Heart right ventricle (tissue), 16 donors: ENCODE data around the gene KIAA0753. TPM values are rescaled to one million over a fixed set of nuclear protein-coding genes. Genes with fewer than 3 reads are reported as not detected.

Experiments used
- ATAC-seq, 8 donors: fragments of 200-7000 bp; cut with Tn5 transposase; one replicate each; pipeline ENCODE4 v1.9.1; 2020; ENCODE audit warnings: mild to moderate bottlenecking in 8 of 8, moderate library complexity in 8 of 8, moderate number of reproducible peaks in 1 of 8
- DNase-seq, 2 donors: peaks; one replicate each; pipeline ENCODE4 v3.0.0-alpha.2; 2020
- H3K27ac ChIP-seq, 10 donors: fragments of 200-600 bp; sonication (generic) in 2 of 10; one replicate each; pipeline versions ENCODE4 v1.5.0 to v1.8.0; 2020 to 2022; ENCODE audit warnings: mild to moderate bottlenecking in 3 of 10
- H3K27me3 ChIP-seq, 7 donors: fragments of 200-600 bp; one replicate each; pipeline ENCODE4 v1.8.0; 2021 to 2022; ENCODE audit warnings: mild to moderate bottlenecking in 2 of 7
- H3K36me3 ChIP-seq, 9 donors: fragments of 200-600 bp; sonication (generic) in 1 of 9; one replicate each; pipeline versions ENCODE4 v1.5.0 to v1.8.0; 2020 to 2022; ENCODE audit warnings: mild to moderate bottlenecking in 2 of 9
- H3K4me1 ChIP-seq, 9 donors: fragments of 200-600 bp; sonication (generic) in 1 of 9; one replicate each; pipeline versions ENCODE4 v1.5.0 to v1.8.0; 2020 to 2022; ENCODE audit warnings: mild to moderate bottlenecking in 4 of 9
- H3K4me3 ChIP-seq, 10 donors: fragments of 200-600 bp; sonication (generic) in 2 of 10; one replicate each; pipeline versions ENCODE4 v1.5.0 to v1.8.0; 2020 to 2022; ENCODE audit warnings: mild to moderate bottlenecking in 7 of 10, moderate library complexity in 2 of 10
- H3K9me3 ChIP-seq, 11 donors: fragments of 200-600 bp in 10 of 11; sonication (generic) in 2 of 11; one replicate each; pipeline versions ENCODE4 v1.5.0 to v1.8.0; 2013 to 2022; ENCODE audit warnings: mild to moderate bottlenecking in 2 of 11, control low read depth in 1 of 11, moderate library complexity in 1 of 11
- WGBS, 2 donors: extraction: QIAGEN DNeasy Blood & Tissue Kit; methylation state at CpG; one replicate each; pipeline ENCODE4 v1.1.7; 2013; ENCODE audit warnings: inconsistent platforms in 1 of 2; 5-methylcytosine and 5-hydroxymethylcytosine counted together
- intact Hi-C, 10 donors: fragments of 100-400 bp; cut with DNase I; formaldehyde crosslinking; loops; one replicate each; pipeline versions ENCODE4 v1.11.1 to v1.14.2; 2022
- polyA plus RNA-seq, 2 donors: library from polyadenylated mRNA; stranded (reverse); fragments of 200-250 nt; gene quantifications; one replicate each; pipeline ENCODE4 v1.2.3, GENCODE V29; 2013
- total RNA-seq, 10 donors: library from RNA; stranded (reverse); fragmentation: NEBNext Ultra II Directional in 3 of 10; extraction: Animal tissue kit (Norgen Biotek cat#: 25700) in 3 of 10; gene quantifications; one replicate each; pipeline versions ENCODE4 v1.2.1 to v1.2.4, GENCODE V29; 2021 to 2023
- TF ChIP-seq, protein P1 (sequence below), 9 donors: fragments of 200-600 bp; sonication (generic) in 2 of 9; IDR thresholded peaks; one replicate each; pipeline versions ENCODE4 v1.5.0 to v1.8.0; 2021 to 2022; ENCODE audit warnings: antibody characterized with exemption in 9 of 9, mild to moderate bottlenecking in 5 of 9, moderate library complexity in 1 of 9
- donor health status: Arrhythmogenic right ventricular cardiomyopathy.
- donor health status: ischemic (EF 13 %, LVEDD 7.1; RV severe dilation, severe dysfunction).
- donor health status: healthy with polysubstance abuse.
- donor health status: DM: no; HTN: yes; CAD: no.
- donor health status: DM: no; HTN: no; CAD: no.
- donor health status: ischemic (EF 25% LVEDD 6.9; RV normal size, moderate dysfunction).
- donor health status: ischemic (EF 25% LVEDD 5.7; RV mildly dilated, moderate dysfunction).
- donor health status: healthy.
- donor health status: DM: yes; HTN: yes; CAD: no.
- donor health status: Ischemic cardiomyopathy.
- donor health status: ischemic (EF 35%, LVEDD 5.7; RV mildly dilated, moderate dysfunction).
- donor health status: nonischemic (EF 11% LVEDD 7.7; RV severe dilation, severe dysfunction).
- donor health status: DM: yes; HTN: yes; CAD: no.
- donor health status: PGD.
- donor health status: ischemic (EF 29% LVEDD 5.4; RV normal size, mild dysfunction).
- donor health status: nonischemic (EF 23%, LVEDD 6.1; RV moderate dilation, normal function).

Gene KIAA0753
- total and polyA plus RNA-seq, 12 donors, result 2.4 to 9.9 (median 5.5) TPM

GRCh38 chr17:6682339-6682738, 41.8 kb upstream of the KIAA0753 start:
- TF ChIP-seq, protein P1, sequence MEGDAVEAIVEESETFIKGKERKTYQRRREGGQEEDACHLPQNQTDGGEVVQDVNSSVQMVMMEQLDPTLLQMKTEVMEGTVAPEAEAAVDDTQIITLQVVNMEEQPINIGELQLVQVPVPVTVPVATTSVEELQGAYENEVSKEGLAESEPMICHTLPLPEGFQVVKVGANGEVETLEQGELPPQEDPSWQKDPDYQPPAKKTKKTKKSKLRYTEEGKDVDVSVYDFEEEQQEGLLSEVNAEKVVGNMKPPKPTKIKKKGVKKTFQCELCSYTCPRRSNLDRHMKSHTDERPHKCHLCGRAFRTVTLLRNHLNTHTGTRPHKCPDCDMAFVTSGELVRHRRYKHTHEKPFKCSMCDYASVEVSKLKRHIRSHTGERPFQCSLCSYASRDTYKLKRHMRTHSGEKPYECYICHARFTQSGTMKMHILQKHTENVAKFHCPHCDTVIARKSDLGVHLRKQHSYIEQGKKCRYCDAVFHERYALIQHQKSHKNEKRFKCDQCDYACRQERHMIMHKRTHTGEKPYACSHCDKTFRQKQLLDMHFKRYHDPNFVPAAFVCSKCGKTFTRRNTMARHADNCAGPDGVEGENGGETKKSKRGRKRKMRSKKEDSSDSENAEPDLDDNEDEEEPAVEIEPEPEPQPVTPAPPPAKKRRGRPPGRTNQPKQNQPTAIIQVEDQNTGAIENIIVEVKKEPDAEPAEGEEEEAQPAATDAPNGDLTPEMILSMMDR (IDR thresholded peaks at IDR 0.05), result no peak
- Histone ChIP-seq H3K4me1 (no peaks in the 10 kb centered on the region), H3K36me3 (no peaks in the 10 kb centered on the region), H3K27ac (no peak overlapping the region), H3K9me3 (no peaks in the 10 kb centered on the region), H3K27me3 (peaks cover 4 to 38% (median 27%) of the 10 kb centered on the region in 7 donors), H3K4me3 (no peak overlapping the region)
- intact Hi-C loops, result no loop called here
- ATAC-seq, result no peak
- 88 to 92% methylated on average over 4 of the region's 4 CpGs for WGBS, 2 donors
- no peak for DNase-seq

- no peak overlapping the region for H3K27ac ChIP-seq
- H3K4me1 ChIP-seq, result no peaks in the 10 kb centered on the region
- no peak overlapping the region for H3K4me3 ChIP-seq
- ATAC-seq, result no peak
- no peaks in the 10 kb centered on the region for H3K36me3 ChIP-seq
- 71 to 82% methylated on average over 5 of the region's 5 CpGs for WGBS, 2 donors
- no peak for DNase-seq
- TF ChIP-seq, protein P1 (IDR thresholded peaks at IDR 0.05), result no peak
- intact Hi-C loops, result no loop called here
- H3K9me3 ChIP-seq, result no peaks in the 10 kb centered on the region
- H3K27me3 ChIP-seq, result peaks cover 4 to 43% (median 34%) of the 10 kb centered on the region in 7 donors
Measured at GRCh38 chr17:6681671-6682070, 41.2 kb upstream of the KIAA0753 start.

DNA sequence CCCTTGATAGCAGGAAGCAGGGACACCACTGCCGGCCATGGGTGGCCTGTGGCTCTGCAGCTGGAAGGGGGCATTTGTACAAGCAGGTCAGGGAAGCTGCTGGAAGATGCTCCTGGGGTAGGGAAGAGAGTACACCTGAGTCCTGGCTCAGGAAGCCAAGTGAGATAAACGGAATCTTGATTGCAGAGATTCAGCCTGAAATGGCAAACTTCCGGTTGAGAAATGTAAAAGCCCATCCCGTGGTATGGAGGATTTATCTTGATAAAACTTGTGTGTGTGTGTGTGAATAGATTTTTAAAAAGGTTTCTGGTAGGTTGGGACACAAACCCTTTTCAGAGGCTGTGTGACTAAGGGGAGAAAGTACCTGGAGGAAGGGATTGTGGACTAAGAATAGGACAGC, 40.7 kb upstream of the KIAA0753 start:
- Histone ChIP-seq H3K4me3 (no peak overlapping the region), H3K27me3 (peaks cover 4 to 48% (median 34%) of the 10 kb centered on the region in 7 donors), H3K4me1 (no peaks in the 10 kb centered on the region), H3K9me3 (no peaks in the 10 kb centered on the region), H3K36me3 (no peaks in the 10 kb centered on the region), H3K27ac (no peak overlapping the region)
- WGBS, 2 donors, result 66 to 71% methylated on average over 4 of the region's 4 CpGs
- ATAC-seq (no peak), DNase-seq (no peak)
- intact Hi-C loops, result no loop called here
- TF ChIP-seq, protein P1 (IDR thresholded peaks at IDR 0.05), result no peak

GRCh38 chr17:6679241-6679640, 38.7 kb upstream of the KIAA0753 start:
- ATAC-seq, result no peak
- Histone ChIP-seq H3K4me3 (no peak overlapping the region), H3K9me3 (no peaks in the 10 kb centered on the region), H3K27me3 (peaks cover 4 to 48% (median 26%) of the 10 kb centered on the region in 7 donors), H3K36me3 (no peaks in the 10 kb centered on the region), H3K27ac (no peak overlapping the region), H3K4me1 (no peaks in the 10 kb centered on the region)
- WGBS, 2 donors, result 83 to 85% methylated on average over 6 of the region's 6 CpGs
- no peak for DNase-seq
- intact Hi-C loops, result loop anchor here in 1 of 10 donors (10.0 kb wide), 1 partner anchor 156 kb away; the partner anchor contains the start of gene TEKT1
- TF ChIP-seq, protein P1 (IDR thresholded peaks at IDR 0.05), result no peak
